HFFc6 (cell line): ENCODE results near the gene AAGAB. TPM values are rescaled to one million over a fixed set of nuclear protein-coding genes. Genes with fewer than 3 reads are reported as not detected.
"Not testable (repeated sequence)": the region's sequence is repeated elsewhere in the genome, so short reads cannot be mapped to it uniquely, and the experiment has no call there.

Experiments
- DNase-seq: peaks from one replicate; pipeline ENCODE4 v3.0.0-alpha.2; 2018
- H3K27ac Mint-ChIP-seq: 2 replicates; pipeline ENCODE4 v1.8.0; 2020; ENCODE audit warnings: mild to moderate bottlenecking, mixed read lengths
- H3K27me3 Mint-ChIP-seq: 2 replicates; pipeline ENCODE4 v1.8.0; 2021; ENCODE audit warnings: mild to moderate bottlenecking, moderate library complexity, mixed read lengths; ENCODE audit not compliant: insufficient read depth
- H3K36me3 Mint-ChIP-seq: 2 replicates; pipeline ENCODE4 v1.8.0; 2021; ENCODE audit warnings: low read depth, mixed read lengths
- H3K4me1 Mint-ChIP-seq: 2 replicates; pipeline ENCODE4 v1.8.0; 2020; ENCODE audit warnings: low read depth, mixed read lengths
- H3K4me3 Mint-ChIP-seq: 2 replicates; pipeline ENCODE4 v1.8.0; 2020; ENCODE audit warnings: mild to moderate bottlenecking, moderate library complexity, mixed read lengths
- H3K9me3 Mint-ChIP-seq: 2 replicates; pipeline ENCODE4 v1.8.0; 2020; ENCODE audit warnings: mild to moderate bottlenecking, mixed read lengths
- CTCF ChIP-seq: fragments of 200-600 bp; sonication (generic); IDR thresholded peaks from 2 replicates; pipeline ENCODE4 v1.5.0; 2021; ENCODE audit warnings: antibody characterized with exemption, mild to moderate bottlenecking
- total RNA-seq, 6 experiments: library from RNA; stranded (reverse); fragmentation: NEBNext Ultra II Directional; extraction: Animal tissue kit (Norgen Biotek cat#: 25700); gene quantifications; 2 replicates in 1 of 6; 3 replicates in 5 of 6; pipeline ENCODE4 v1.2.3, GENCODE V29; 2021

AAGAB gene
- total RNA-seq, 6 experiments from 2014 or later: 41.0 to 45.7 (median 42.0) TPM

- Mint-ChIP-seq H3K4me3 (no peak overlapping the region), H3K9me3 (no peaks in the 10 kb centered on the region), H3K36me3 (no peaks in the 10 kb centered on the region), H3K27ac (no peak overlapping the region), H3K4me1 (peaks cover 13% of the 10 kb centered on the region), H3K27me3 (no peaks in the 10 kb centered on the region; the same call in 1 of the 2 replicates)
- no peak for TF ChIP-seq CTCF
- no peak for DNase-seq
Measured at GRCh38 chr15:67259379-67259778, 4.9 kb upstream of the AAGAB start.

DNA sequence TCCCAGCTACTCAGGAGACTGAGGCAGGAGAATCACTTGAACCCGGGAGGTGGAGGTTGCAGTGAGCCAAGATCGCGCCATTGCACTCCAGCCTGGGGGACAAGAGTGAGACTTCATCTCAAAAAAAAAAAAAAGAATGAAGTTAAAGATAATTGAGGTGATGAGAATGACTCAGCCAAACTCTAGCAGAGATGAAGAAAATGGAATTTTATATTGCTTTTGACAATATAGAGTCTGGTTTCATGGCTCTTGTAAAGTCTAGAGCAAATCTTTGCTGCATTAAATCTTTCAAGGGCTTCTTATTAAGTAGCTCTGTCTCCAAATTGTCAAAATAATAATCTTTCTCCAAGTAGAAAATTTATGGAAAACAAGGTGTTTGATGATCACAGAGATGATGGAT lies 4.0 kb upstream of the AAGAB start:
- H3K36me3 Mint-ChIP-seq, H3K9me3 Mint-ChIP-seq, H3K27ac Mint-ChIP-seq, H3K4me3 Mint-ChIP-seq, H3K27me3 Mint-ChIP-seq, DNase-seq: not testable (repeated sequence)
- H3K4me1 Mint-ChIP-seq: peaks cover 14% of the 10 kb centered on the region

- no peak for DNase-seq
- Mint-ChIP-seq H3K27me3 (no peaks in the 10 kb centered on the region; the same call in 1 of the 2 replicates), H3K4me3 (peak overlapping the region; percentile 75), H3K36me3 (peaks cover 6% of the 10 kb centered on the region; the same call in 1 of the 2 replicates), H3K27ac (peak overlapping the region; percentile 58), H3K4me1 (peaks cover 38% of the 10 kb centered on the region), H3K9me3 (no peaks in the 10 kb centered on the region)
- TF ChIP-seq CTCF: no peak
Measured at GRCh38 chr15:67256051-67256450, 1.6 kb upstream of the AAGAB start.

GRCh38 chr15:67253549-67254237 lies 768 bp downstream of the AAGAB start:
- peaks cover 6% of the 10 kb centered on the region; the same call in 1 of the 2 replicates for H3K36me3 Mint-ChIP-seq
- H3K9me3 Mint-ChIP-seq: no peaks in the 10 kb centered on the region
- H3K4me1 Mint-ChIP-seq: peaks cover 41% of the 10 kb centered on the region
- H3K4me3 Mint-ChIP-seq: peak overlapping the region; percentile 98
- no peak for TF ChIP-seq CTCF
- H3K27me3 Mint-ChIP-seq: no peaks in the 10 kb centered on the region; the same call in 1 of the 2 replicates
- no peak for DNase-seq
- H3K27ac Mint-ChIP-seq: peak overlapping the region; percentile 98

DNA sequence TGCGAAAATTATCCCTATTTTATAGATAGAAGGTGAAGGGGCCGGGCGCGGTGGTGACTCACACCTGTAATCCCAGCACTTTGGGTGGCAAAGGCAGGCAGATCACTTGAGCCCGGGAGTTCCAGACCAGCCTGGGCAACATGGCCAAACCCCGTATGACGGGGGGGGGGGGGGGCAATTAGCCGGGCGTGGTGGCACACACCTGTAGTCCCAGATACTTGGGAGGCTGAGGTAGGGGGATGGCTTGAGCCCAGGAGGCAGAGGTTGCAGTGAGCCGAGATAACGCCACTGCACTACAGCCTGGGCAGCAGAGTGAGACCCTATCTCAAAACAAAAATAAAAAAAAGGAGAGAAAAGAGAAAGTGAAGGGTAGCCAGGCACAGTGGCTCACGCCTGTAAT lies 1.4 kb downstream of the AAGAB start:
- H3K4me3 Mint-ChIP-seq: peak overlapping the region; percentile 98

More for the DNA sequence above, 1.4 kb downstream of the AAGAB start:
- H3K36me3 Mint-ChIP-seq: peaks cover 6% of the 10 kb centered on the region; the same call in 1 of the 2 replicates
- DNase-seq: no peak
- peaks cover 47% of the 10 kb centered on the region for H3K4me1 Mint-ChIP-seq
- no peak for TF ChIP-seq CTCF
- H3K27ac Mint-ChIP-seq: peak overlapping the region; percentile 98
- no peaks in the 10 kb centered on the region; the same call in 1 of the 2 replicates for H3K27me3 Mint-ChIP-seq
- no peaks in the 10 kb centered on the region for H3K9me3 Mint-ChIP-seq
